GM19395 (cell line): ENCODE data around the gene OTOF.

Experiments used
- ATAC-seq: cut with Tn5 transposase; IDR thresholded peaks from one replicate; pipeline ENCODE4 v1.9.1; 2021; ENCODE audit warnings: mild to moderate bottlenecking, moderate library complexity; ENCODE audit not compliant: unreplicated experiment

OTOF gene

DNA sequence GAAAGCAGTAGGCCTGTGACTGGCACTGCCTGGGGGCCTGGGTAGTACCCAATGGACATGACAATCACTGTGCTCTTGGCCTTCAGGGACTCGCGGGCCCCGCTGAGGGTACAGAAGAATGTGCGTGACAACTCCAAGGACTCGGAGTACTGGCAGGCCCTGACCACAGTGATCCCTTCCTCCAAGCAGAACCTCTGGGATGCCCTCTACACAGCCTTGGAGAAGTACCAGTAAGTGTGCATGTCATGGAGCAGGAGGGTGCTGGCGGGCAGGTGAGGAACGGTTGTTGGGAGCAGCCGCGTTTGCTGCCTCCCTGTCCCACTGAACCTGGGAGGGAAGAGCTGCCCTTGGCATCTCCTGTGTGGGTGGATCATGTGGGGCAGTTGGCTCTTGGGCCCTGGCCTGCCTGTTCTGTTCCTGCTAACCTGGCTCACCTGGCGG is 23.3 kb downstream of the OTOF start:
- no peak for ATAC-seq

GRCh38 chr2:26453421-26454329 is 24.2 kb downstream of the OTOF start:
- ATAC-seq, result no peak

DNA sequence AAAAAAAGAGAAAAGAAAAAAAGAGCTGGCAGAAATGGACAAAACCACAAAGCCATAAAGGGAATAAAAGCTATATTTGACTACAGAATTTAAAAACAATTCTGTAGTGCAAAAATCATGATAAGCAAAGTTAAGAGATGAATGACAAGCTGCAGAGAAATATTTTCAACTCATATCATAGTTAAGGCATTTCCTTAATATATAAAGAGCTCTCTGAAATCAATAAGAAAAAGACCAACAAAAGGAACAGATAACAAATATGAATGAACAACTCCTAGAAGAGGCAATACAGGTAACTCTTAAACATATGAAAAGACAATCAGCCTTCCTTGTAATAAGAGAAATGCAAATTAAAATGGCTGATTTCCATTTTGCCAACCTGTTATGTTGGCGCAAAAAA is 26.2 kb downstream of the OTOF start:
- ATAC-seq, result no peak

DNA sequence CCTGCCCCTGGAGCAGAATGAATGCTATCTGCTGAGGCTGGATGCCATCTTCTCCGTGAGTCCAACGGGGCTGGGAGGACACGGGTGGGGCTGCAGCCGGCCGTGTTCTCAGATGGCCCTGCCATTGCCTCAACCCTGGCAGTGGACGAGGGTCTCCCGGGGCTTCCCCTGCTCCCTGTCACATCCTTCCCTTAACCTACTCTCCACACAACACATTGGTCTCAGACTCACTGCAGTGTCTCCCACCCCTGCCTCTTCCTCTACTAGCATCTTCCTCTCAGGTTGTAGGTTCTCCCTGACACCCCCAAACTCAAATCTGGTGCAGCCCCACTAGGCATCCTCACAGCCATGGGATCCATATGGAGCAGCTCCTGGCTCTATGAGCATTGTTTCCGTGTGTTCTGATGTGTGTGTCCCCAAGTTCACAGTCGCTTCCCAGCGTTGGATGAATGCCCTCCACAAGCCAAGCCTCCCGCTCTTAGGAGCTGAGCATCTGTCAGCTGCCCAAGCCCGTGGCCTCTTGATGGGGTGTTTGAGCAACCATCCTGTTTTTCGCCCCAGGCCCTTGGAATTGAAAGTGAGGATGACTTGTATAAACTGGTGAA is 27.8 kb downstream of the OTOF start:
- ATAC-seq, result no peak

GRCh38 chr2:26449278-26450030 is 28.5 kb downstream of the OTOF start:
- no peak for ATAC-seq

DNA sequence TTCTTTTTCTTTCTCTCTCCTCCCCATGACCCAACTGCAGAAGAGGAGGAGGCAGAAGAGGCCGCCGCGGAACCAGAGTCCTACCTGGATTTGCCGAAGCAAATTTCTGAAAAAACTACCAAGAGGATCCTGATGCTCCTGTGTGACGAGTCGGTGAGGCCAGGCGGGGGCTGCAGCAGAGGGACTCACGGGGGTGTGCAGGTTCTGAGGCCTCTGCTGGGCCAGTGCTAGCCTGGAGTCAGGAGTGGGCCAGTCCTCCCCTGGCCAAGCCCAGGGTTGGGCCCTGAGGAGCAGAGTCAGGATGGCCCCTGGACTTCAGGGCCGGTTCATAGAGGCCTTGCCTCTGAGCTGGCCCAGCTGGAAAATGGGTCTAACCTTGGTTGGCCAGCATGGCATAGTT is 29.3 kb downstream of the OTOF start:
- ATAC-seq, result no peak

GRCh38 chr2:26444236-26444635 is 33.7 kb downstream of the OTOF start:
- no peak for ATAC-seq

DNA sequence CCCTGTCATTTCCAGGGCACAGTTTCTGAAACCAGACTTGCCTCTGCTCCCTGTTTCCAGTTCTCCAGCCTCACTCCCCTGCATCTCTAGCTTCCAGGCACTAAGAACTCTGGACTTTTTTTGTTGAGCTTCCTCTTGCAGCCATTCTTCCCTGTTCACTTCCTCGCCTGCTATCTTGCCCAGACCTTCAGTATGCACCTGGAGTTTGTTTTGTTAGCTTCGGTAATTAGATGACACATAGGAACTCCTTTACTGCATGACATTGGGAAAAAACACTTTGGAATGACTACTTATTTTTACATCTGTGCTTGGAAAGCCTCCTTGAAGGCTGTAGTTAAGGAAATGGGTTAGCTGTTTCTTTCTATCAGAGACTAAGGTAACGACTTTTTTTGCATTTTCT is 35.2 kb downstream of the OTOF start:
- ATAC-seq, result no peak

DNA sequence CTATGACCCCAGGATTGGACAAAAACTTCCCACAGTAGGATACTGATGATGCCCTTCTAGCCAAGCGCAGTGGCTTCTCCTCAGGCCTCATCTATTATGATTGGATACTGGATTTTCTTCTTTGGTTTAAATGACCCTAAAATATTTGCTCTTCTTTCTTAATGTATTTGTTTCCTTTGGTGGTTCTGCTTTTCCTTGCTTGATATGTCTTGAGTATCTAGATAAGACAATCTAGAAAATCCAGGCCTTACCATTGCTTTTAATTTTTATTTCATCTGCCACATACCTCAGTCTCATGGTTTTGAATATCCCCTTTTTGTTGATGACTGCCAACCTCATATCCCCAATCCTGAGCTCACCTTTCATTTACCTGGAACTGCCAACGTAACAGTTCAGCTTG is 35.6 kb downstream of the OTOF start:
- ATAC-seq, result no peak

DNA sequence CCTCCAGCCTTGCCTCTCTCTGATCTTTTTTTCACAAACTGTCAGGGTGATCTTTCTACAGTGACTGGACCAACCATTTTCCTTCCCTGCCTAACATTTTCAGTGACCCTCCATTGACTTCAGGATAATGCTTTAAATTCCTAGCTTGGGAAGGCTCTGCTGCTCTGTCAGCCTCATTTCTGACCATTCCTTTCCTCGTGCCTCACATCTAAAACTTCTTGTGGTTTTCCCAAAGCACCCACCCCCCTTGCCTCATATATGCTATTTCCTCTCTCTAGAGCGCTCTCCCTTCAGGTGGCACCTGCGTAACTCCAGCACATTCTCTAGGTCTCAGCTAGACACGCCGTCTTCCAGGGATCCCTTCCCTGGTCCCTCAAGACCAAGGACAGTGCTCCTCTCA is 39.0 kb downstream of the OTOF start:
- no peak for ATAC-seq

DNA sequence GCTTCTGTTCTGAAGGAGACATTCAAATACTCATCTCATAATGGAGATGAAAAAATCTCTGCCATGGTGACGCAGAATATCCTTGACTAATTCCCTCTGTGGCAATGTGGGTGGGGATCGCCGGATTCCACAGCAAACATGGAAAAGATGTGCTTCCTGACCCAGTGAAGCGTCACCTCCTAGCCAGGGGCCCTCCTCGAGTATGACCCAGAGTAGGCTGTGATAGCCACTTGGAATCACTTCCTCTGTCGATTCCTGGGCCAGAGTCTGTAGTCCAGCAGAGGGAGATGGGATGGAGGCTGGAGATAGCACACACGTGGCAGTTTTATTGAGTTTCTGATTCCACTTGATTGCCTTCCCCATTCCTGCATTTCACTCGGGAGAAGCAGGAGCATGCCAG is 39.4 kb downstream of the OTOF start:
- no peak for ATAC-seq

GRCh38 chr2:26435106-26435505 is 42.8 kb downstream of the OTOF start:
- no peak for ATAC-seq

DNA sequence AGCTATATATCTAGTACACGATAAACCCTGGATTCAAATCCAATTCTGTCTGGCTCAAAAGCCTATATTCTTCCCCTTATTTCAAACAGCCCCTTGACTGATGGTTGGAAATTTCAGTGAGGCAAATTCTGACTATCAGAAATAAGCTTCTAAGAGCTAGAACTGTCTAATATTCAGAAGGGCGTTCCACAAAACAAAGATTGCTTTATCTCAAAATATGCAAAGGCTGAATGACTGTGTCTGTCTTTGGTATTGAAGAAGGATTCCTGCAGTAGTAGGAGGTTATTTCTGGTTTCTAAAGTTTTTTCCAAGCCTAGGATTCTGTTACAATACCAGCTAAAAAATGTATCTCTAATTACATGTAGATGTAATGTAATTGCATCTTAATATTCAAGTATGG is 45.1 kb downstream of the OTOF start:
- ATAC-seq, result no peak

DNA sequence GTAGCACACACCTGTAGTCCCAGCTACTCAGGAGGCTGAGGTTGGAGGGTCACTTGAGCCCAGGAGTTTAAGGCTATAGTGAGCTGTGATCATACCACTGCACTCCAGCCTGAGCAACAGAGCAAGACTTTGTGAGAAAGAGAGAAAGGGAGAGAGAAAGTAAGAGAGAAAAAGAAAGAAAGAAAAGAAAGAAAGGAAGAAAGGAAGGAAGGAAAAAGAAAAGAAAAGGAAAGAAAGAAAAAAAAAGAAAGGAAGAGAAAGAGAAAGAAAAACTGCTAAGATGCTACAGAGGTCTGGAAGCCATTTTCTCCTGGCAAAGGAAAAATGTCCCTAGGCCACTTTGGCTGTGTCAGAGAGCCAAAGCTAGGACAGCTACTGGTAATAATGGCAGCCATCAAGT is 45.6 kb downstream of the OTOF start:
- no peak for ATAC-seq

DNA sequence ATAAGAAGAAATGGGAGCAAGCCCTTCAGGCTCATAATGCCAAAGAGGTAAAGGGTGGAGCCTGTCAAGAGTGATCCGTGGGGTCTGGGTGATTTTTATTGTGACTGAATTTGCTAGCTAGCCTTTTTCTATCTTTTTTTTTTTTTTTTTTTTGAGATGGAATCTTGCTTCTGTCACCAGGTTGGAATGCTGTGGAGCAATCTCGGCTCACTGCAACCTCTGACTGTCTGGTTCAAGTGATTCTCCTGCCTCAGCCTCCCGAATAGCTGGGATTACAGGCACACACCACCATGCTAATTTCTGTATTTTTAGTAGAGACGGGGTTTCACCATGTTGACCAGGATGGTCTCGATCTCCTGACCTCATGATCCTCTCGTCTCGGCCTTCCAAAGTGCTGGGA is 47.1 kb downstream of the OTOF start:
- ATAC-seq, result no peak

DNA sequence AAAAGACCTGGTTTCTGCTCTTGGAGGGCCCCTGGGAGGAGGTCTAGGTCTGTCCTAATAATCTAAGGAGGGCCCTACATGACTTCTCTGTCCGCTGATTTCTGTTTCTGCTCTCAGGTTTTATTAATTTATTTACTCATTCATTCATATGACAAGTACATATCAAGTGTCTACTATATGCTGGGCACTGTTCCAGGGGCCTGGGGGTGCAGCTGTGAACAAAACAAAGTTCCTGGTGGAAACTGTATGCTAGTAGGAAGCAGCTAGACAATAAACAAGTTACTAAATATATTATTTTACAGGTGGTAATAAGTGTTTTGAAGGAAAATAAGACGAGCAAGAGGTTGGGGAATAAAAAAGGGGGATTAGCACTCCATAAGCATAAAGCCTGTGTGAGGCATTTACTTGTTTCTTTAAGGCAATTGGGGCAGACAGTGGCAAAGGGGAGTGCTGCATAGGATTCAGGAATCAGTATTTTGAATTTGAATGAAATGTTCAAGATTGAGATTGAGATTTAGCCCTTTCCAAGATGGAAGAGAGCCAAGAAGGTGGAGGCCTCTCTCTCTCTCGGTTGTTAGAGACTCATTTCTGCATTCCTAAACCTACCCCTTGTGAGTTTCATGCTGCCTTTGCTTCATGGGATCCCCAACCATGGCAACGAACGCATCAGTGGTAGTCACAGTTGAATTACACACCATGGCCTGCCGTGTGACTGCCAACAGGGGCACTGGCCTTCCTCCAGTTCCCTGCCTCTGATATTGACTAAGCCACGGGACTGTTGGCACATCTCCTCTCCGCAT is 47.9 kb downstream of the OTOF start:
- no peak for ATAC-seq

- no peak for ATAC-seq
These were observed 49.1 kb downstream of the OTOF start for GRCh38 chr2:26428846-26429245.

DNA sequence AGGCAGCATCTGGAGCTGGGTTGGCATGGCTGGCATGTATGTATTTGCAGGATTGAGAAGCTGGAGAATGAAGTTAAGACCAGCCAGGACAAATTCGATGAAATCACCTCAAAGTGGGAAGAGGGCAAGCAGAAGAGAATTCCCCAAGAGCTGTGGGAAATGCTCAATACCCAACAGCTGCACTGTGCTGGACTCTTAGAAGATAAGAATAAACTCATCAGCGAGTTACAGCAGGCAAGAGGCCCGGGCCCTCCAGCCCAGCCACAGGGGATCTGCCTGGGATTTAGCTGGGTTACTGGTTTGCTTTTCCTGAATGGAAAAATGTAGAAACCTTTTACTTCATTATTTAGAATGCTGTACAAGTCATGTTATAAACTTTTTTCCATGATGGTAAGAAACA is 53.7 kb downstream of the OTOF start:
- ATAC-seq, result no peak

GRCh38 chr2:26423750-26424149 is 54.2 kb downstream of the OTOF start:
- ATAC-seq, result no peak

DNA sequence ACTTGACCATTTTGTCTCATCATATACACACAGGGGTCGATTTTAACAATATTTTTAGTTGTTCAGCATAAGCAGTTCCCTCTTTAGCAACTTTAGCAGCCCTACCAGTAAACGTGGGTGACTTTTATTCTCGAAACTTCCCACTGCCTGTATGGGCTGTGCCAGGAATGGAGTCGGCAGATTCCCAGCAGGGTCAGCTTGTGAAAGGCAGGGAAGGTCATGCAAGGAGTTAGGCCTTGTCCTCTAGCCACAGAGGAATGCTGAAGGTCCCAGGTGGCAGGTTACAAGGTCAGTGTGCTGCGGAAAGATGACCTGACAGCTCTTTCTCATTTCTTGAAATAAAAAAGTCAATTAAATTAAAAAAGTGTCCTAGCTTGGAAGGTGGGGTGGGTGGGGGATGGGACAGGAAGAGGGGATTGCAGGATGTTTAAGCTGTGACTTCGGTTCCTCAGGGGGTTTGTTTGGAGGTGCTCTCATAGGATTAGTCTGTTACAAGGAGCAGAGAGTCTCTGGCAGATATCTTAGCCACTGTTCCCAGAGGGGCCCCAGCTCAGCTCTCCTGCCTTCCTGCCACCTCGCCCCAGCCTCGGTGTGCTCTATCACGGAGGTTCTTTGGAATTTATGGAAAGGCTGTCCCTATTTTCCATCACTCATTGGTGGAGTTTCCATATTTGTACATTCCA is 54.8 kb downstream of the OTOF start:
- ATAC-seq, result no peak
